Heart left ventricle (tissue), 16 donors: ENCODE measurements around the gene ARHGEF12. TPM values are rescaled to one million over a fixed set of nuclear protein-coding genes. Genes with fewer than 3 reads are reported as not detected.

Experiments used
- ATAC-seq, 4 donors: fragments of 200-7000 bp; cut with Tn5 transposase; one replicate each; pipeline ENCODE4 v1.9.1; 2020 to 2022; ENCODE audit warnings: moderate library complexity in 4 of 4, mild to moderate bottlenecking in 3 of 4, moderate number of reproducible peaks in 1 of 4
- DNase-seq, 5 donors: peaks; one replicate each; pipeline ENCODE4 v3.0.0-alpha.2; 2020
- H3K27ac ChIP-seq, 12 donors: fragments of 200-600 bp; sonication (generic) in 4 of 12; one replicate each; pipeline versions ENCODE4 v1.5.0 to v1.8.0; 2016 to 2022; ENCODE audit warnings: mild to moderate bottlenecking in 2 of 12
- H3K27me3 ChIP-seq, 9 donors: fragments of 200-600 bp; sonication (generic) in 2 of 9; one replicate each; pipeline versions ENCODE4 v1.5.1 to v1.8.0; 2016 to 2022; ENCODE audit warnings: mild to moderate bottlenecking in 3 of 9
- H3K36me3 ChIP-seq, 9 donors: fragments of 200-600 bp; sonication (generic) in 2 of 9; one replicate each; pipeline versions ENCODE4 v1.5.0 to v1.8.0; 2018 to 2022; ENCODE audit warnings: mild to moderate bottlenecking in 2 of 9
- H3K4me1 ChIP-seq, 12 donors: fragments of 200-600 bp; sonication (generic) in 4 of 12; one replicate each; pipeline versions ENCODE4 v1.5.0 to v1.8.0; 2016 to 2022; ENCODE audit warnings: mild to moderate bottlenecking in 3 of 12
- H3K4me3 ChIP-seq, 12 donors: fragments of 200-600 bp; sonication (generic) in 4 of 12; one replicate each; pipeline versions ENCODE4 v1.5.0 to v1.8.0; 2017 to 2022; ENCODE audit warnings: mild to moderate bottlenecking in 9 of 12, moderate library complexity in 4 of 12
- H3K9me3 ChIP-seq, 12 donors: fragments of 200-600 bp; sonication (generic) in 4 of 12; one replicate each; pipeline versions ENCODE4 v1.5.0 to v1.8.0; 2016 to 2022; ENCODE audit warnings: mild to moderate bottlenecking in 1 of 12
- POLR2A ChIP-seq, 2 donors: fragments of 450-650 bp; IDR thresholded peaks; one replicate each; pipeline ENCODE4 v1.6.1; 2017; ENCODE audit warnings: antibody characterized with exemption in 2 of 2, mild to moderate bottlenecking in 2 of 2, moderate library complexity in 2 of 2
- WGBS, 4 donors: extraction: QIAGEN DNeasy Blood & Tissue Kit in 2 of 4; methylation state at CpG; one replicate each; pipeline versions ENCODE4 v1.1.5 to v1.1.7; 2013 to 2018; 5-methylcytosine and 5-hydroxymethylcytosine counted together
- intact Hi-C, 10 donors: fragments of 100-400 bp; cut with DNase I; formaldehyde crosslinking; loops; one replicate each; pipeline versions ENCODE4 v1.11.1 to v1.14.2; 2022
- polyA plus RNA-seq, 2 donors: library from polyadenylated mRNA; stranded (reverse); fragments of 200-250 nt; gene quantifications; one replicate each; pipeline ENCODE4 v1.2.3, GENCODE V29; 2013
- total RNA-seq, 9 donors: library from RNA; depleted of rRNA in 2 of 9; stranded (reverse); fragments of >200 nt in 2 of 9; fragmentation: NEBNext Ultra II Directional in 3 of 9; extraction: Animal tissue kit (Norgen Biotek cat#: 25700) in 3 of 9; gene quantifications; one replicate each; pipeline versions ENCODE4 v1.1.0 to v1.2.4, GENCODE V29; 2016 to 2023
- TF ChIP-seq, protein P1 (sequence below), 12 donors: fragments of 200-600 bp; sonication (generic) in 4 of 12; IDR thresholded peaks; one replicate each; pipeline versions ENCODE4 v1.5.0 to v1.8.0; 2018 to 2022; ENCODE audit warnings: antibody characterized with exemption in 12 of 12, mild to moderate bottlenecking in 5 of 12
- donor health status: ischemic (EF 13 %, LVEDD 7.1; RV severe dilation, severe dysfunction).
- donor health status: healthy with polysubstance abuse.
- donor health status: DM: no; HTN: yes; CAD: no.
- donor health status: DM: no; HTN: no; CAD: no.
- donor health status: ischemic (EF 25% LVEDD 6.9; RV normal size, moderate dysfunction).
- donor health status: ischemic (EF 25% LVEDD 5.7; RV mildly dilated, moderate dysfunction).
- donor health status: healthy.
- donor health status: DM: yes; HTN: yes; CAD: no.
- donor health status: ischemic (EF 35%, LVEDD 5.7; RV mildly dilated, moderate dysfunction).
- donor health status: nonischemic (EF 11% LVEDD 7.7; RV severe dilation, severe dysfunction).
- donor health status: DM: yes; HTN: yes; CAD: no.
- donor health status: PGD.
- donor health status: ischemic (EF 29% LVEDD 5.4; RV normal size, mild dysfunction).
- donor health status: nonischemic (EF 23%, LVEDD 6.1; RV moderate dilation, normal function).

Gene ARHGEF12
- total and polyA plus RNA-seq, 11 donors = 22.0 to 140 (median 112) TPM

DNA sequence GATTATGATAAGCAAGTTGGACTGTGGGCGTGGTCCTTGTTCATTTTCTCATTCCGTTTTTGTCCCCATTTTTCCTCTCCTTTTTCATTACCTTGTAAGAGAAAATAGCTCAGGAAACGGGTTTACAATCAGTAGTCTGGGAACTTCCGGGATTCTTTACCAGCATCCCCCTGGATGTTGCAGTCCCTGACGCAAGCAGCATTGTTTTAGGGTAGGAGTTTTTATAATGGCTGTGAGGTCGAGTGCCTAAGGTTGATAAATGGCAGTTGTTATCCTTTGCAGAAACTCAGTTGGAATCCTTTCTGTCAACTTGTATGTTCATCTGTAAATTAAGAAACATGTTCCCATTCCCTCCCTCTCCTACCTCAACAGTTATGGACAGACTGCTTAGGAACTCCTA lies 68.3 kb downstream of the ARHGEF12 start:
- ATAC-seq (peak in 1 of 4 donors; percentile 79), DNase-seq (peak in 1 of 5 donors; percentile 39)
- peaks cover 0 to 20% (median 4%) of the 10 kb centered on the region in 9 donors for H3K36me3 ChIP-seq
- 35 to 51% (median 45%) methylated on average over 6 of the region's 6 CpGs for WGBS, 4 donors
- TF ChIP-seq POLR2A (IDR thresholded peaks at IDR 0.05) = no peak
- TF ChIP-seq, protein P1, sequence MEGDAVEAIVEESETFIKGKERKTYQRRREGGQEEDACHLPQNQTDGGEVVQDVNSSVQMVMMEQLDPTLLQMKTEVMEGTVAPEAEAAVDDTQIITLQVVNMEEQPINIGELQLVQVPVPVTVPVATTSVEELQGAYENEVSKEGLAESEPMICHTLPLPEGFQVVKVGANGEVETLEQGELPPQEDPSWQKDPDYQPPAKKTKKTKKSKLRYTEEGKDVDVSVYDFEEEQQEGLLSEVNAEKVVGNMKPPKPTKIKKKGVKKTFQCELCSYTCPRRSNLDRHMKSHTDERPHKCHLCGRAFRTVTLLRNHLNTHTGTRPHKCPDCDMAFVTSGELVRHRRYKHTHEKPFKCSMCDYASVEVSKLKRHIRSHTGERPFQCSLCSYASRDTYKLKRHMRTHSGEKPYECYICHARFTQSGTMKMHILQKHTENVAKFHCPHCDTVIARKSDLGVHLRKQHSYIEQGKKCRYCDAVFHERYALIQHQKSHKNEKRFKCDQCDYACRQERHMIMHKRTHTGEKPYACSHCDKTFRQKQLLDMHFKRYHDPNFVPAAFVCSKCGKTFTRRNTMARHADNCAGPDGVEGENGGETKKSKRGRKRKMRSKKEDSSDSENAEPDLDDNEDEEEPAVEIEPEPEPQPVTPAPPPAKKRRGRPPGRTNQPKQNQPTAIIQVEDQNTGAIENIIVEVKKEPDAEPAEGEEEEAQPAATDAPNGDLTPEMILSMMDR (IDR thresholded peaks at IDR 0.05) = no peak
- H3K9me3 ChIP-seq = no peaks in the 10 kb centered on the region
- H3K4me1 ChIP-seq = peaks cover 0 to 70% (median 48%) of the 10 kb centered on the region in 12 donors
- no peak overlapping the region for H3K4me3 ChIP-seq
- H3K27me3 ChIP-seq = no peaks in the 10 kb centered on the region
- H3K27ac ChIP-seq = peak overlapping the region in 7 of 12 donors; percentile 14 to 48 (median 35)
- intact Hi-C loops = loop anchor here in 4 of 10 donors (5.0 kb wide), 2 partner anchors 62 to 67 kb away; partner anchors contain the start of gene ARHGEF12 (in 3 of the 4)

DNA sequence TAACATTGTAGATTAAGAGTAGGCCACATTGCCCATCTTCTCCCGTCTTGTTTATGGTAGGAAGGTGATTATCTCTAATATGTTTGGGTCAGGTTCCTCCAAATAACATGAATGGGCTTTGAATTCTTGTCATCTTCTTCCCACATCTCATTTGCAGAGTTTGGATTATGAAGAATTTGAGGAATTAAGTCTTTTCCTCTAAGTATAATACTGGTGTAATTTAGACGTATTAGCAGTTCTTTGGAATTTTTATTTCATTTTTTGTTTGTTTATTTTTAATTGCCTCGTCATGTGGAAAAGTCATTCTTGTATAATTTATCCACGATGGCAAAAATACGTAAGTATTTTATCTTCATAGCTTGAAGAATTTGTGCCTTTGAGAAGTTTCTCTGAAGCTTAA lies 73.4 kb downstream of the ARHGEF12 start:
- Histone ChIP-seq H3K9me3 (no peaks in the 10 kb centered on the region), H3K27ac (no peak overlapping the region), H3K27me3 (no peaks in the 10 kb centered on the region), H3K36me3 (peaks cover 0 to 40% (median 4%) of the 10 kb centered on the region in 9 donors), H3K4me1 (peaks cover 0 to 31% (median 14%) of the 10 kb centered on the region in 12 donors), H3K4me3 (no peak overlapping the region)
- WGBS, 4 donors = 80 to 89% (median 82%) methylated on average over 5 of the region's 5 CpGs
- TF ChIP-seq, protein P1 (IDR thresholded peaks at IDR 0.05) = no peak
- TF ChIP-seq POLR2A (IDR thresholded peaks at IDR 0.05) = no peak
- intact Hi-C loops = loop anchor here in 1 of 10 donors (10.0 kb wide), 1 partner anchor 65 kb away; no protein-coding TSS in a partner anchor
- DNase-seq (no peak), ATAC-seq (no peak)

DNA sequence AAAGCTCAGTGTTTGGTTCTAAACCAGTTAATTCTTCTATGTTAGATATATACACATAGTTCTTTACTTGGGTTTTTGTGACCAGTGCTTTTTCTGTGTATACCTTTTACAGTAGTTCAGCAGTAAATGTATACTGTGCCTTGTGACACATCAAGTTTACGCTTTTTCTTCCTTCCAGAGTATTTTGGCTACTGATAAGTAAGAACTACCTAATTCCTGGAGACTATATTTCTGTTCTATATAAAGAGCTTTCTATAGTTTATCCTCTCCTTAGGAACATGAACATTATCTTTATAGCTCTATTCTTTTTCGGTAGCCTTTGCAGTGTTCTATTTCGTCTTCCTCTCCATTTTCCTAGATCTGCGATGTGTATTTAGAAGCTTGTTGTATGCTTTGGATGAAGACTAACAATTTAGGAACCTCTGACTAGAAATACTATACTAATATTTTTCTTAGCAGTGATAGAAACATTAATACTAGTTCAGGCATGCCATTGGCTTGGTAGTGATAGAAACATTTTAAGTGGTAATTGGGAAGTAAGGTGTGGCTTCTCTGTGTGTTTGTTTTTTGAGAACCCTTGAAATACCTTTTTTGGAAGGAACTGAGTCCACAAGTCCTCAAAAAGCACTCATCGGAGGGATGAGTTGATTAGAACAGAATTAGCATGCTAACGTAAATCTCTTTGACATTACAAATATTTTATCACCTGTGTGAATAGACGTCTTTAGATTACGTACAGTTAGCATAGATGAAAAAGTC lies 74.6 kb downstream of the ARHGEF12 start:
- Histone ChIP-seq H3K27me3 (no peaks in the 10 kb centered on the region), H3K4me1 (peaks cover 0 to 19% (median 3%) of the 10 kb centered on the region in 12 donors), H3K36me3 (peaks cover 0 to 40% (median 4%) of the 10 kb centered on the region in 9 donors), H3K27ac (no peak overlapping the region), H3K4me3 (no peak overlapping the region), H3K9me3 (no peaks in the 10 kb centered on the region)
- intact Hi-C loops = loop anchor here in 1 of 10 donors (10.0 kb wide), 1 partner anchor 66 kb away; no protein-coding TSS in a partner anchor
- ATAC-seq = no peak
- WGBS, 4 donors = 82 to 86% (median 85%) methylated on average over 8 of the region's 8 CpGs
- TF ChIP-seq, protein P1 (IDR thresholded peaks at IDR 0.05) = no peak
- no peak for TF ChIP-seq POLR2A (IDR thresholded peaks at IDR 0.05)
- no peak for DNase-seq

DNA sequence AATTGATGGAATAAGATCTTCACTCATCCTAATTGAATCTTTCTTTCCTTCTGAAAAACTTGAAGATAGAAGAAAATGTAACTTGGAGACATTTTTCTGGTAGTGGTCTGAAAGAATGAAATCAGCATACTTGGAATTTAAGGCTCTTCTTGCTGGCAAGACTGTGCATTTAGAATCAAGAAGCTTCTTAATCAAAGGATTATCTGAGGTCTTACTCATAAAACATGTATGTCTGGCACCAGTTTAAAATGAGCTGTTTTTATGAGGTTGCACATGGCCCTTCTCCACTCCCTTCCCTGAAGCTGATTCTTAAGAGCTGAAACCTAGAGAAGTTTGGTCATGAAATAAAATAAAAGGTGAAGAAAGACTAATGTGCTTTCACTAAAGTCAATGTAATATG lies 77.3 kb downstream of the ARHGEF12 start:
- no peak for DNase-seq
- H3K36me3 ChIP-seq = peaks cover 0 to 56% (median 5%) of the 10 kb centered on the region in 9 donors
- ATAC-seq = no peak
- H3K4me3 ChIP-seq = no peak overlapping the region
- no peak overlapping the region for H3K27ac ChIP-seq
- intact Hi-C loops = loop anchor here in 1 of 10 donors (10.0 kb wide), 1 partner anchor 69 kb away; no protein-coding TSS in a partner anchor
- H3K27me3 ChIP-seq = no peaks in the 10 kb centered on the region
- H3K4me1 ChIP-seq = peaks cover 0 to 12% (median 0%) of the 10 kb centered on the region in 12 donors
- TF ChIP-seq, protein P1 (IDR thresholded peaks at IDR 0.05) = no peak
- TF ChIP-seq POLR2A (IDR thresholded peaks at IDR 0.05) = no peak
- H3K9me3 ChIP-seq = no peaks in the 10 kb centered on the region
